Panc1 (cell line): ENCODE data around the gene SEC63. TPM values are rescaled to one million over a fixed set of nuclear protein-coding genes. Genes with fewer than 3 reads are reported as not detected.
"Not testable (repeated sequence)": the region's sequence is repeated elsewhere in the genome, so short reads cannot be mapped to it uniquely, and the experiment has no call there.

Experiments
- ATAC-seq: fragments of 200-7000 bp; cut with Tn5 transposase; 2 replicates; pipeline ENCODE4 v1.9.1; 2020; ENCODE audit warnings: mild to moderate bottlenecking, moderate library complexity
- BruUV-seq: library from RNA; stranded (reverse); fragments of 400-500 nt; replicated peaks from 2 replicates; lab custom pipeline; 2021; lab: Mats Ljungman, UMichigan
- CTCF ChIA-PET: fragments of 300-600 bp; sonication (Branson Sonifier 250); formaldehyde crosslinking; loops from one replicate; lab custom pipeline; 2022; ENCODE audit warnings: antibody characterized with exemption; lab: Charles Lee
- POLR2A ChIA-PET: fragments of 300-600 bp; sonication (Branson Sonifier 250); formaldehyde crosslinking; loops from one replicate; lab custom pipeline; 2022; ENCODE audit warnings: antibody characterized with exemption; lab: Charles Lee
- DNase-seq: peaks from one replicate; pipeline ENCODE4 v3.0.0-alpha.2; 2010; ENCODE audit warnings: low read depth, low spot score
- H3K27ac ChIP-seq: 2 replicates; pipeline ENCODE4 v1.5.1; 2011; ENCODE audit warnings: mild to moderate bottlenecking, low read length, inconsistent platforms
- H3K27me3 ChIP-seq: fragments of 200-500 bp; sonication (Bioruptor generic); 2 replicates; pipeline ENCODE4 v1.6.0; 2014; ENCODE audit warnings: low read length, inconsistent platforms; ENCODE audit not compliant: control insufficient read depth, insufficient read depth
- H3K36me3 ChIP-seq: fragments of 200-500 bp; sonication (Bioruptor generic); 2 replicates; pipeline ENCODE4 v1.5.1; 2014; ENCODE audit warnings: inconsistent platforms, mild to moderate bottlenecking, low read length, moderate library complexity; ENCODE audit not compliant: control insufficient read depth, insufficient read depth
- H3K4me1 ChIP-seq: 2 replicates; pipeline ENCODE4 v1.5.1; 2011; ENCODE audit warnings: inconsistent platforms, mild to moderate bottlenecking, low read length, moderate library complexity; ENCODE audit not compliant: control insufficient read depth, insufficient read depth
- H3K4me3 ChIP-seq, 2 experiments: 2 replicates each; pipeline ENCODE4 v1.5.1; 2011 to 2012; ENCODE audit warnings: low read depth in 2 of 2, low read length in 2 of 2, mild to moderate bottlenecking in 2 of 2, inconsistent platforms in 1 of 2, moderate library complexity in 1 of 2
- H3K9me3 ChIP-seq: fragments of 200-500 bp; sonication (Bioruptor generic); 2 replicates; pipeline ENCODE4 v1.5.1; 2014; ENCODE audit warnings: low read depth, mild to moderate bottlenecking, inconsistent platforms, low read length, moderate library complexity; ENCODE audit not compliant: control insufficient read depth, insufficient read depth
- POLR2AphosphoS5 ChIP-seq: IDR thresholded peaks from 2 replicates; pipeline ENCODE4 v1.6.1; 2012; ENCODE audit warnings: mild to moderate bottlenecking, low read depth, low read length, moderate library complexity
- SIN3A ChIP-seq: IDR thresholded peaks from 2 replicates; pipeline ENCODE4 v1.6.1; 2012; ENCODE audit warnings: low read depth, mild to moderate bottlenecking, low read length, moderate library complexity, borderline replicate concordance; ENCODE audit not compliant: insufficient read depth
- TCF7L2 ChIP-seq: IDR thresholded peaks from 2 replicates; pipeline ENCODE4 v1.6.1; 2011; ENCODE audit warnings: mild to moderate bottlenecking, low read depth, low read length, inconsistent platforms
- in situ Hi-C: cut with HindIII; loops from 2 replicates; pipeline ENCODE4 v1.10.0; 2016; ENCODE audit warnings: low sequenced_read_pairs, low pct_unique_long_range_greater_than_20kb
- intact Hi-C: fragments of 100-400 bp; cut with micrococcal nuclease; formaldehyde crosslinking; loops from one replicate; pipeline ENCODE4 v1.10.0; 2022; ENCODE audit not compliant: unreplicated experiment
- total RNA-seq: library from RNA; stranded (reverse); gene quantifications from one replicate; pipeline ENCODE4 v1.2.1, GENCODE V29; 2021; ENCODE audit not compliant: unreplicated experiment
- TF ChIP-seq, protein P1 (sequence below), 2 experiments: IDR thresholded peaks; 2 replicates each; pipeline ENCODE4 v1.6.1; 2011 to 2012; ENCODE audit warnings: low read depth in 2 of 2, control low read depth in 1 of 2, low read length in 1 of 2, mild to moderate bottlenecking in 1 of 2, moderate library complexity in 1 of 2; ENCODE audit not compliant: insufficient read depth in 1 of 2
- TF ChIP-seq, protein P2 (sequence below): fragments of 450-650 bp; IDR thresholded peaks from 2 replicates; pipeline ENCODE4 v1.5.1; 2017; ENCODE audit warnings: mild to moderate bottlenecking

The SEC63 gene
- total RNA-seq, 1 experiment from 2014 or later = 172 TPM

DNA sequence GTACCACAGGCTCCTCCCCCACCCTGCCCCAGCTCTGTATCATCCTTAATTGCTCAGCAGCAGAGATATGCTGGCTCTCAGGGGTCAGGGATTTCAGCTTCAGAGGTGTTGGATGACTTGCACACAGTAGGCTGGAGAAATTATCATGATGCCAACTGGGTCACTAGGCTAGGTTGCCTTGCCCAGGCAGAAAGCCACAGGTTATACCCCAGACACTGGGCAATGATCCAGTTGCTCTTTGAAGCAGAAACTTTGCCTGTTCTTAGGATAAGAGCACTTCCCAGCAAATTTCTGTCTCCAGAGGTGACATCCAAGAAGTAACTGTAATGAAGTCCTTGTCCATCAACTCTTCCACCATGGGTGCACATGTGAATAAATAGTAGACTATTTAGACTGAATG lies 95.6 kb downstream of the SEC63 start:
- ChIA-PET CTCF (no interaction called here), POLR2A (no interaction called here)
- intact Hi-C loops (no loop called here), in situ Hi-C loops (no loop called here)
- no peak overlapping the region for H3K27ac ChIP-seq
- no peaks in the 10 kb centered on the region for H3K27me3 ChIP-seq
- no peaks in the 10 kb centered on the region for H3K9me3 ChIP-seq
- H3K36me3 ChIP-seq = no peaks in the 10 kb centered on the region
- no peaks in the 10 kb centered on the region for H3K4me1 ChIP-seq
- TF ChIP-seq, protein P1, sequence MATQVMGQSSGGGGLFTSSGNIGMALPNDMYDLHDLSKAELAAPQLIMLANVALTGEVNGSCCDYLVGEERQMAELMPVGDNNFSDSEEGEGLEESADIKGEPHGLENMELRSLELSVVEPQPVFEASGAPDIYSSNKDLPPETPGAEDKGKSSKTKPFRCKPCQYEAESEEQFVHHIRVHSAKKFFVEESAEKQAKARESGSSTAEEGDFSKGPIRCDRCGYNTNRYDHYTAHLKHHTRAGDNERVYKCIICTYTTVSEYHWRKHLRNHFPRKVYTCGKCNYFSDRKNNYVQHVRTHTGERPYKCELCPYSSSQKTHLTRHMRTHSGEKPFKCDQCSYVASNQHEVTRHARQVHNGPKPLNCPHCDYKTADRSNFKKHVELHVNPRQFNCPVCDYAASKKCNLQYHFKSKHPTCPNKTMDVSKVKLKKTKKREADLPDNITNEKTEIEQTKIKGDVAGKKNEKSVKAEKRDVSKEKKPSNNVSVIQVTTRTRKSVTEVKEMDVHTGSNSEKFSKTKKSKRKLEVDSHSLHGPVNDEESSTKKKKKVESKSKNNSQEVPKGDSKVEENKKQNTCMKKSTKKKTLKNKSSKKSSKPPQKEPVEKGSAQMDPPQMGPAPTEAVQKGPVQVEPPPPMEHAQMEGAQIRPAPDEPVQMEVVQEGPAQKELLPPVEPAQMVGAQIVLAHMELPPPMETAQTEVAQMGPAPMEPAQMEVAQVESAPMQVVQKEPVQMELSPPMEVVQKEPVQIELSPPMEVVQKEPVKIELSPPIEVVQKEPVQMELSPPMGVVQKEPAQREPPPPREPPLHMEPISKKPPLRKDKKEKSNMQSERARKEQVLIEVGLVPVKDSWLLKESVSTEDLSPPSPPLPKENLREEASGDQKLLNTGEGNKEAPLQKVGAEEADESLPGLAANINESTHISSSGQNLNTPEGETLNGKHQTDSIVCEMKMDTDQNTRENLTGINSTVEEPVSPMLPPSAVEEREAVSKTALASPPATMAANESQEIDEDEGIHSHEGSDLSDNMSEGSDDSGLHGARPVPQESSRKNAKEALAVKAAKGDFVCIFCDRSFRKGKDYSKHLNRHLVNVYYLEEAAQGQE (IDR thresholded peaks at IDR 0.05; ENCODE audit: insufficient read depth in 1 of 2, low read depth in 2 of 2, low read length in 1 of 2) = no peak
- H3K4me3 ChIP-seq = no peak overlapping the region
- no TSS peak for BruUV-seq
- ATAC-seq (no peak), DNase-seq (no peak)

DNA sequence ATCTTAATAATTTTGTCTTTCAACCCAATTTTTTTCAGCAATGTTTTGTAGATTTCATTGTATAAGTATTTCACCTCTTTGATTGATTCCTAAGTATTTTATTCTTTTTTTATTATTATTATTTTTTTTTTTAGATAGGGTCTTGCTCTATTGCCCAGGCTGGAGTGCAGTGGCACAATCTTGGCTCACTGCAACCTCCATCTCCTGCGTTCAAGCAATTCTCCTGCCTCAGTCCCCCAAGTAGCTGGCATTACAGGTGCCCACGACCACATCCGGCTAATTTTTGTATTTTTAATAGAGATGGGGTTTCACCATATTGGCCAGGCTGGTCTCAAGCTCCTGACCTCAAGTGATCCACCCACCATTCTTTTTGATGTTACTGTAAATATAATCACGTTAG lies 97.0 kb downstream of the SEC63 start:
- H3K9me3 ChIP-seq, H3K4me1 ChIP-seq, H3K36me3 ChIP-seq, H3K27me3 ChIP-seq, POLR2A ChIA-PET, ATAC-seq, intact Hi-C loops, BruUV-seq, in situ Hi-C loops, DNase-seq, H3K4me3 ChIP-seq, H3K27ac ChIP-seq: not testable (repeated sequence)
- CTCF ChIA-PET = interaction anchor here (0.7 kb wide), 1 partner anchor 1383 kb away, joined by 3 read pairs; no protein-coding TSS in a partner anchor

DNA sequence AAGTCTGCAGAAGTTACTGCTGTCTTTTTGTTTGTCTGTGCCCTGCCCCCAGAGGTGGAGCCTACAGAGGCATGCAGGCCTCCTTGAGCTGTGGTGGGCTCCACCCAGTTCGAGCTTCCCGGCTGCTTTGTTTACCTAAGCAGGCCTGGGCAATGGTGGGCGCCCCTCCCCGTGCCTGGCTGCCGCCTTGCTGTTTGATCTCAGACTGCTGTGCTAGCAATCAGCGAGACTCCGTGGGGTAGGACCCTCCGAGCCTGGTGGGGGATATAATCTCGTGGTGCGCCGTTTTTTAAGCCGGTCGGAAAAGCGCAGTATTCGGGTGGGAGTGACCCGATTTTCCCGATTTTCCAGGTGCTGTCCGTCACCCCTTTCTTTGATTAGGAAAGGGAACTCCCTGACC lies 97.9 kb downstream of the SEC63 start:
- peak overlapping the region; percentile 19 to 31; a peak in 2 of 4 replicates for H3K4me3 ChIP-seq
- CTCF ChIA-PET = interaction anchor here (0.7 kb wide), 1 partner anchor 1383 kb away, joined by 3 read pairs; no protein-coding TSS in a partner anchor
- H3K36me3 ChIP-seq, in situ Hi-C loops, BruUV-seq, H3K27ac ChIP-seq, H3K4me1 ChIP-seq, H3K9me3 ChIP-seq, DNase-seq, H3K27me3 ChIP-seq, intact Hi-C loops, ATAC-seq: not testable (repeated sequence)
- POLR2A ChIA-PET = interaction anchor here (0.5 kb wide), 1 partner anchor 79 kb away, joined by 4 read pairs; no protein-coding TSS in a partner anchor

DNA sequence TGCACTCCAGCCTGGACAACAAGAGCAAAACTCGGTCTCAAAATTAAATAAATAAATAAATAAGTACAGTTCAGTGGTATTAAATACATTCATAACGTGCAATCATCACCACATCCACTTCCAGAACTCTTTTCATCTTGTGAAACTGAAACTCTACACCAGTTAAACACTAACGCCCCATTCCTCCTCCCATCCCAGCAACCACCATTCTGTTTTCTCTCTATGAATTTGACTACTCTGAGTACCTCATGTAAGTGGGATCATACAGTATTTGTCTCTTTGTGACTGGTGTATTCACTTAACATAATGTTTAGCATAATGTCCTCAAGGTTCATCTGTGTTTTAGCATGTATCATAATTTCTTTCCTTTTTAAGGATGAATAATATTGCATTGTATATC lies 104.8 kb downstream of the SEC63 start:
- in situ Hi-C loops = no loop called here
- Histone ChIP-seq H3K27ac (no peak overlapping the region), H3K9me3 (no peaks in the 10 kb centered on the region), H3K4me1 (no peaks in the 10 kb centered on the region), H3K36me3 (no peaks in the 10 kb centered on the region), H3K4me3 (no peak overlapping the region), H3K27me3 (no peaks in the 10 kb centered on the region)
- intact Hi-C loops = no loop called here
- ChIA-PET CTCF (no interaction called here), POLR2A (no interaction called here)
- DNase-seq = no peak
- TF ChIP-seq POLR2AphosphoS5 = no peak
- no peak for TF ChIP-seq SIN3A
- TF ChIP-seq, protein P2, sequence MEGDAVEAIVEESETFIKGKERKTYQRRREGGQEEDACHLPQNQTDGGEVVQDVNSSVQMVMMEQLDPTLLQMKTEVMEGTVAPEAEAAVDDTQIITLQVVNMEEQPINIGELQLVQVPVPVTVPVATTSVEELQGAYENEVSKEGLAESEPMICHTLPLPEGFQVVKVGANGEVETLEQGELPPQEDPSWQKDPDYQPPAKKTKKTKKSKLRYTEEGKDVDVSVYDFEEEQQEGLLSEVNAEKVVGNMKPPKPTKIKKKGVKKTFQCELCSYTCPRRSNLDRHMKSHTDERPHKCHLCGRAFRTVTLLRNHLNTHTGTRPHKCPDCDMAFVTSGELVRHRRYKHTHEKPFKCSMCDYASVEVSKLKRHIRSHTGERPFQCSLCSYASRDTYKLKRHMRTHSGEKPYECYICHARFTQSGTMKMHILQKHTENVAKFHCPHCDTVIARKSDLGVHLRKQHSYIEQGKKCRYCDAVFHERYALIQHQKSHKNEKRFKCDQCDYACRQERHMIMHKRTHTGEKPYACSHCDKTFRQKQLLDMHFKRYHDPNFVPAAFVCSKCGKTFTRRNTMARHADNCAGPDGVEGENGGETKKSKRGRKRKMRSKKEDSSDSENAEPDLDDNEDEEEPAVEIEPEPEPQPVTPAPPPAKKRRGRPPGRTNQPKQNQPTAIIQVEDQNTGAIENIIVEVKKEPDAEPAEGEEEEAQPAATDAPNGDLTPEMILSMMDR = no peak
- TF ChIP-seq TCF7L2 = no peak
- TF ChIP-seq, protein P1 (IDR thresholded peaks at IDR 0.05; ENCODE audit: insufficient read depth in 1 of 2, low read depth in 2 of 2, low read length in 1 of 2) = no peak
- no TSS peak for BruUV-seq
- no peak for ATAC-seq
